Endothelial cell of umbilical vein (primary cell): ENCODE data around the gene SLC50A1. TPM values are rescaled to one million over a fixed set of nuclear protein-coding genes. Genes with fewer than 3 reads are reported as not detected.
A peak's percentile ranks its signal among the peaks of the same experiment; 100 is the strongest.

ENCODE experiments used
- BruUV-seq: library from RNA; stranded (reverse); fragments of 400-500 nt; replicated peaks from 2 replicates; lab custom pipeline; 2021; lab: Mats Ljungman, UMichigan
- CTCF ChIA-PET: fragments of 300-600, 350-600 bp; sonication (Branson Sonifier 250); formaldehyde crosslinking; loops from one replicate; lab custom pipeline; 2021; ENCODE audit warnings: antibody characterized with exemption, inconsistent platforms; lab: Charles Lee
- POLR2A ChIA-PET: fragments of 300-600, 350-600 bp; sonication (Branson Sonifier 250); formaldehyde crosslinking; loops from one replicate; lab custom pipeline; 2021; ENCODE audit warnings: antibody characterized with exemption, inconsistent platforms; lab: Charles Lee
- DNase-seq: peaks from one replicate; pipeline ENCODE4 v3.0.0-alpha.2; 2011; ENCODE audit warnings: low read depth, low spot score
- FAIRE-seq: peaks from 2 replicates; lab custom pipeline; 2011; peaks lifted over from hg19 to GRCh38; lab: Jason Lieb, UNC
- H2AFZ ChIP-seq: 2 replicates; pipeline ENCODE4 v1.6.0; 2012; ENCODE audit warnings: low read depth, low read length, control low read depth, inconsistent platforms
- H3K27ac ChIP-seq: 2 replicates; pipeline ENCODE4 v1.5.1; 2011; ENCODE audit warnings: low read depth, mild to moderate bottlenecking, control low read depth, low read length, moderate library complexity; ENCODE audit not compliant: insufficient read depth
- H3K27me3 ChIP-seq, 2 experiments: 2 replicates each; pipeline versions ENCODE4 v1.6.0 to v1.6.1; 2011; ENCODE audit warnings: low read length in 2 of 2, mixed read lengths in 1 of 2; ENCODE audit not compliant: control insufficient read depth in 2 of 2, insufficient read depth in 2 of 2
- H3K36me3 ChIP-seq, 2 experiments: 2 replicates in 1 of 2; 3 replicates in 1 of 2; pipeline ENCODE4 v1.5.1; 2011; ENCODE audit warnings: low read length in 2 of 2, mild to moderate bottlenecking in 1 of 2, moderate library complexity in 1 of 2; ENCODE audit not compliant: control insufficient read depth in 2 of 2, insufficient read depth in 2 of 2; ENCODE audit errors: extremely low read depth in 1 of 2
- H3K4me1 ChIP-seq: 3 replicates; pipeline ENCODE4 v1.5.1; 2011; ENCODE audit warnings: mild to moderate bottlenecking, low read length; ENCODE audit not compliant: control insufficient read depth, insufficient read depth; ENCODE audit errors: extremely low read depth
- H3K4me2 ChIP-seq: 2 replicates; pipeline ENCODE4 v1.6.1; 2011; ENCODE audit warnings: low read length, control low read depth, mixed read lengths; ENCODE audit not compliant: insufficient read depth
- H3K4me3 ChIP-seq, 3 experiments: fragments of 200-600 bp in 1 of 3; sonication (generic), shearing (Covaris generic) in 1 of 3; replicated peaks in 1 of 3; 2 replicates each; pipeline ENCODE4 v1.5.1; 2011 to 2016; ENCODE audit warnings: control low read depth in 3 of 3, low read length in 3 of 3, mild to moderate bottlenecking in 2 of 3, inconsistent platforms in 1 of 3, low read depth in 1 of 3, moderate library complexity in 1 of 3; ENCODE audit not compliant: insufficient read depth in 1 of 3
- H3K79me2 ChIP-seq: 2 replicates; pipeline ENCODE4 v1.6.0; 2012; ENCODE audit warnings: low read length, inconsistent platforms; ENCODE audit not compliant: control insufficient read depth, insufficient read depth
- H3K9ac ChIP-seq: replicated peaks from 2 replicates; pipeline ENCODE3; 2011; ENCODE audit warnings: low read length, control low read depth; ENCODE audit not compliant: insufficient read depth; ENCODE audit errors: extremely low read depth
- H3K9me1 ChIP-seq: replicated peaks from 3 replicates; pipeline ENCODE4 v1.6.0; 2011; ENCODE audit warnings: mild to moderate bottlenecking, low read length; ENCODE audit not compliant: control insufficient read depth, insufficient read depth; ENCODE audit errors: extremely low read depth
- H3K9me3 ChIP-seq: replicated peaks from 2 replicates; pipeline ENCODE4 v1.5.1; 2012; ENCODE audit warnings: low read length, inconsistent platforms; ENCODE audit not compliant: control insufficient read depth, insufficient read depth
- H4K20me1 ChIP-seq: replicated peaks from 2 replicates; pipeline ENCODE3; 2011; ENCODE audit warnings: mild to moderate bottlenecking, low read length; ENCODE audit not compliant: control insufficient read depth, insufficient read depth; ENCODE audit errors: extremely low read depth
- EZH2 ChIP-seq: IDR thresholded peaks from 2 replicates; pipeline ENCODE4 v1.6.1; 2012; ENCODE audit warnings: borderline replicate concordance, low read depth, mild to moderate bottlenecking, moderate library complexity, low read length, inconsistent platforms; ENCODE audit not compliant: severe bottlenecking
- FOS ChIP-seq: IDR thresholded peaks from 2 replicates; pipeline ENCODE4 v1.6.1; 2011; ENCODE audit warnings: mild to moderate bottlenecking, low read length, moderate library complexity, borderline replicate concordance; ENCODE audit not compliant: insufficient read depth
- GATA2 ChIP-seq: IDR thresholded peaks from 2 replicates; pipeline ENCODE4 v1.7.0; 2011; ENCODE audit warnings: low read depth, mild to moderate bottlenecking, moderate library complexity, mixed read lengths, low read length; ENCODE audit not compliant: insufficient read length, insufficient read depth
- JUN ChIP-seq: IDR thresholded peaks from 2 replicates; pipeline ENCODE4 v1.6.1; 2011; ENCODE audit warnings: borderline replicate concordance, low read depth; ENCODE audit not compliant: insufficient read length, insufficient read depth
- MAX ChIP-seq: IDR thresholded peaks from 2 replicates; pipeline ENCODE4 v1.6.1; 2011; ENCODE audit not compliant: insufficient read depth, insufficient read length
- MYC ChIP-seq: IDR thresholded peaks from one replicate; pipeline ENCODE4 v1.6.1; 2011; ENCODE audit warnings: mild to moderate bottlenecking, low read depth, low read length
- POLR2A ChIP-seq: IDR thresholded peaks from 2 replicates; pipeline ENCODE4 v1.6.1; 2012; ENCODE audit warnings: low read depth, mild to moderate bottlenecking, control low read depth, low read length
- POLR2AphosphoS5 ChIP-seq: IDR thresholded peaks from 2 replicates; pipeline ENCODE4 v1.6.1; 2012; ENCODE audit warnings: low read depth, mild to moderate bottlenecking, control low read depth, low read length, moderate library complexity; ENCODE audit not compliant: insufficient read depth
- dilution Hi-C: fragments of 300-500 bp; cut with MboI; formaldehyde crosslinking; loops from one replicate; pipeline ENCODE4 v1.15.0; 2019; ENCODE audit warnings: low sequenced_read_pairs; ENCODE audit not compliant: extremely low pct_ligation_motif_present
- intact Hi-C: fragments of 100-400 bp; cut with micrococcal nuclease; formaldehyde crosslinking; loops from one replicate; pipeline ENCODE4 v1.10.0; 2022
- polyA plus RNA-seq, 4 experiments: library from polyadenylated mRNA; depleted of rRNA in 3 of 4; stranded (reverse) in 3 of 4; unstranded in 1 of 4; fragments of >200 nt; gene quantifications; 2 replicates each; pipeline versions ENCODE4 v1.2.1 to v1.2.3, GENCODE V29; 2011 to 2012; ENCODE audit warnings: missing spikeins in 1 of 4
- total RNA-seq: library from RNA; stranded (reverse); gene quantifications from 2 replicates; pipeline ENCODE4 v1.2.3, GENCODE V29; 2021
- TF ChIP-seq, protein P1 (sequence below), 2 donors: IDR thresholded peaks; 1 replicate in 1 of 2; 2 replicates in 1 of 2; pipeline ENCODE4 v1.5.1; 2011; ENCODE audit warnings: low read length in 2 of 2, mild to moderate bottlenecking in 2 of 2, moderate library complexity in 2 of 2, control low read depth in 1 of 2, inconsistent platforms in 1 of 2, low read depth in 1 of 2; ENCODE audit not compliant: insufficient read depth in 1 of 2; ENCODE audit errors: extremely low read depth in 1 of 2

The SLC50A1 gene
- total and polyA plus RNA-seq, 2 donors (not counting 3 experiments of a cell fraction or from before 2014, with no cell fraction given) = 29.5 to 66.1 TPM

GRCh38 chr1:155140630-155140953 is 4.9 kb downstream of the SLC50A1 start:
- FAIRE-seq = no peak
- Histone ChIP-seq H3K27ac (no peak overlapping the region), H3K9ac (no peak overlapping the region), H2AFZ (peak overlapping the region; percentile 42), H3K9me1 (no peaks in the 10 kb centered on the region), H3K36me3 (peaks cover 0 to 2% of the 10 kb centered on the region in 2 experiments), H4K20me1 (no peaks in the 10 kb centered on the region), H3K79me2 (peaks cover 24% of the 10 kb centered on the region), H3K27me3 (peaks cover 0 to 3% of the 10 kb centered on the region in 2 experiments), H3K9me3 (no peaks in the 10 kb centered on the region), H3K4me3 (peak overlapping the region in 2 of 3 experiments; percentile 68 to 99), H3K4me1 (peaks cover 16% of the 10 kb centered on the region), H3K4me2 (peak overlapping the region; percentile 23)
- dilution Hi-C loops = no loop called here
- POLR2A ChIA-PET = interaction anchor here (0.6 kb wide), 1 partner anchor 128 kb away, joined by 5 read pairs; no protein-coding TSS in a partner anchor
- no peak for TF ChIP-seq MAX
- TF ChIP-seq JUN = no peak
- no peak for TF ChIP-seq EZH2
- TF ChIP-seq, protein P1, sequence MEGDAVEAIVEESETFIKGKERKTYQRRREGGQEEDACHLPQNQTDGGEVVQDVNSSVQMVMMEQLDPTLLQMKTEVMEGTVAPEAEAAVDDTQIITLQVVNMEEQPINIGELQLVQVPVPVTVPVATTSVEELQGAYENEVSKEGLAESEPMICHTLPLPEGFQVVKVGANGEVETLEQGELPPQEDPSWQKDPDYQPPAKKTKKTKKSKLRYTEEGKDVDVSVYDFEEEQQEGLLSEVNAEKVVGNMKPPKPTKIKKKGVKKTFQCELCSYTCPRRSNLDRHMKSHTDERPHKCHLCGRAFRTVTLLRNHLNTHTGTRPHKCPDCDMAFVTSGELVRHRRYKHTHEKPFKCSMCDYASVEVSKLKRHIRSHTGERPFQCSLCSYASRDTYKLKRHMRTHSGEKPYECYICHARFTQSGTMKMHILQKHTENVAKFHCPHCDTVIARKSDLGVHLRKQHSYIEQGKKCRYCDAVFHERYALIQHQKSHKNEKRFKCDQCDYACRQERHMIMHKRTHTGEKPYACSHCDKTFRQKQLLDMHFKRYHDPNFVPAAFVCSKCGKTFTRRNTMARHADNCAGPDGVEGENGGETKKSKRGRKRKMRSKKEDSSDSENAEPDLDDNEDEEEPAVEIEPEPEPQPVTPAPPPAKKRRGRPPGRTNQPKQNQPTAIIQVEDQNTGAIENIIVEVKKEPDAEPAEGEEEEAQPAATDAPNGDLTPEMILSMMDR (IDR thresholded peaks at IDR 0.05; ENCODE audit: extremely low read depth in 1 of 2, insufficient read depth in 1 of 2, low read depth in 1 of 2, low read length in 2 of 2) = no peak
- no peak for TF ChIP-seq POLR2AphosphoS5
- TF ChIP-seq GATA2 = no peak
- no peak for TF ChIP-seq MYC
- TF ChIP-seq FOS = no peak
- TF ChIP-seq POLR2A = no peak
- CTCF ChIA-PET = interaction anchor here (1.0 to 1.7 kb wide), 4 partner anchors 8 to 56 kb away, joined by 3 to 15 read pairs (median 9); no protein-coding TSS in a partner anchor
- no peak for DNase-seq
- intact Hi-C loops = loop anchor here (1.0 to 2.0 kb wide), 2 partner anchors 14 to 27 kb away; partner anchors contain the start of gene EFNA1
- no TSS peak for BruUV-seq
